ENCODE data around the gene PLPPR5.

GRCh38 chr1:98888869-98889268 is 115.8 kb downstream of the PLPPR5 start:
- TF ChIP-seq, protein P1, sequence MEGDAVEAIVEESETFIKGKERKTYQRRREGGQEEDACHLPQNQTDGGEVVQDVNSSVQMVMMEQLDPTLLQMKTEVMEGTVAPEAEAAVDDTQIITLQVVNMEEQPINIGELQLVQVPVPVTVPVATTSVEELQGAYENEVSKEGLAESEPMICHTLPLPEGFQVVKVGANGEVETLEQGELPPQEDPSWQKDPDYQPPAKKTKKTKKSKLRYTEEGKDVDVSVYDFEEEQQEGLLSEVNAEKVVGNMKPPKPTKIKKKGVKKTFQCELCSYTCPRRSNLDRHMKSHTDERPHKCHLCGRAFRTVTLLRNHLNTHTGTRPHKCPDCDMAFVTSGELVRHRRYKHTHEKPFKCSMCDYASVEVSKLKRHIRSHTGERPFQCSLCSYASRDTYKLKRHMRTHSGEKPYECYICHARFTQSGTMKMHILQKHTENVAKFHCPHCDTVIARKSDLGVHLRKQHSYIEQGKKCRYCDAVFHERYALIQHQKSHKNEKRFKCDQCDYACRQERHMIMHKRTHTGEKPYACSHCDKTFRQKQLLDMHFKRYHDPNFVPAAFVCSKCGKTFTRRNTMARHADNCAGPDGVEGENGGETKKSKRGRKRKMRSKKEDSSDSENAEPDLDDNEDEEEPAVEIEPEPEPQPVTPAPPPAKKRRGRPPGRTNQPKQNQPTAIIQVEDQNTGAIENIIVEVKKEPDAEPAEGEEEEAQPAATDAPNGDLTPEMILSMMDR (conservative IDR thresholded peaks at IDR 0.05 in 1 of 2, IDR thresholded peaks at IDR 0.05 in 1 of 2; ENCODE audit: low read depth in 1 of 2, low read length in 2 of 2): no peak
- TF ChIP-seq EZH2 (IDR thresholded peaks at IDR 0.05; ENCODE audit: low read length, missing control alignments): no peak
